ENCODE measurements around the gene KCNC1. TPM values are rescaled to one million over a fixed set of nuclear protein-coding genes. Genes with fewer than 3 reads are reported as not detected.

The KCNC1 gene
- polyA plus RNA-seq, 5 donors, result 0.67 to 1.2 (median 0.72) TPM

GRCh38 chr11:17821648-17822400, 87.2 kb downstream of the KCNC1 start:
- peak; percentile 43 to 47 for DNase-seq

DNA sequence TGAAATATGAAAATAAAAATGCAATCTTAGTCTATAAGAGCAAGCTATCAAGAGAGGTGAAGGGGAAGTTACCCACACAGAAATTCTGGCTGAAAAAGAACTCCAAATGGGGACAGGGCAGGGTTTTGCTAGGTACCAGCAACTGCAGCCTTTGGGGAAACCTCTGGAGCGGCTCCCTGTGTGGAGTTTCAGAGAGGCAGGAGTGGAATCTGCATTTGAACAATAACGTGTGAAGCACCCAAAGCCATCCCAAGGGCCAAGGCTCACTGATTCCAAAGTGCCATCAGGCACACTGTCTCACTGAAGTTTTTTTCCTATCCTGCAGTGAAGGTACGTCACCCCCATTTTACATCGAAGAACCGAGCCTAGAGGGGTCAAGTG, 87.8 kb downstream of the KCNC1 start:
- no peak for DNase-seq

DNA sequence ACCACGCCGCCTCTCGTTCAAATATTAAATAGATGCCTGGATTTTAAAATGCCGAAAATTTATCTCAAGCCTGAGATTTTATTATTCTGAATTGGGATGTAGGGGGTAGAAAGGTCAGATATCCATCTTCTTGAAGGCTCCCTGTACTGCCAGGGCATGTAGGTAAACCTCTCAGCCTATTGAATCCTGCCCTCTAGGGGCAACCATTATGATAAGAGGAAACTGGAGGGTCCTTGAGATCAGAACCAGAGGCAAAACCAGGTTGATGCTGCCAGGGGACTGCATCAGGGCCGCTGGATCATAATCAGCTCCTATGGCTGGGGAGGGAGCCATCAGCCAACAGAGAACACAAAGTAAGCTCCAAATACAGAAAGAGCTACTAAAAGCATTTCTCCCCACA, 92.4 kb downstream of the KCNC1 start:
- no peak for DNase-seq

GRCh38 chr11:17828311-17828751, 93.8 kb downstream of the KCNC1 start:
- DNase-seq, result peak; percentile 77 to 80

DNA sequence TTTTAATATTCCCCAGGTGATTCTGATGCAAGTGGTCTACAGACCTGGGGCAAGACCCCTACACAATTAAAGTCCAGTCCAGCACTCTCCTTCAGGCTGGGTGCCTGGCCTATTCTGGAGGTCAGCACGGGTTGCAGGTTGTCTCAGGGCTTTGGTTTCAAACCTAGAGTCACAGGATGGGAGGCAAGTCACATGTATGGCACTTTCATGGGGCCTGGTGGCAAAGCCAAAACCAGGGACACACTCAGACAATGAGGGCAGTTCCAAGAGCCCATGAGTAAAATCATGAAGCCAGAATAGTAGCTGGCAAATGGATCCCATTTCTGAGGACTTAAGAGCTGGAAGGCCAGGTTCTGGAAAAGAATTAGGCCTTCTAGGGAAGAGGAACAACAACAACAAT, 96.6 kb downstream of the KCNC1 start:
- DNase-seq, result no peak

GRCh38 chr11:17831883-17832282, 97.3 kb downstream of the KCNC1 start:
- no peak for DNase-seq

Other genes starting within 250 kb of the KCNC1 start
- gene USH1C, start 190.4 kb upstream of the KCNC1 start, polyA plus RNA-seq (ENCODE audit: insufficient read depth in 1 of 5, insufficient read length in 5 of 5, low replicate concordance in 1 of 5), result under 1 TPM; 0.26 to 0.88 (median 0.33) TPM
- under 1 TPM; 0.06 to 0.24 (median 0.14) TPM for gene OTOG, start 187.5 kb upstream of the KCNC1 start, polyA plus RNA-seq (ENCODE audit: insufficient read depth in 1 of 5, insufficient read length in 5 of 5, low replicate concordance in 1 of 5)
- gene MYOD1, start 15.2 kb upstream of the KCNC1 start, polyA plus RNA-seq (ENCODE audit: insufficient read depth in 1 of 5, insufficient read length in 5 of 5, low replicate concordance in 1 of 5), result 1 to 10 TPM in 1 of 5 donors, not detected in 4; 3.6 TPM